Adrenal gland (tissue), 5 donors: ENCODE measurements around the gene PLA2G4B.

Experiments used
- POLR2A ChIP-seq, 2 donors: fragments of 450-650 bp; IDR thresholded peaks; one replicate each; pipeline ENCODE4 v1.6.1; 2017; ENCODE audit warnings: antibody characterized with exemption in 2 of 2, mild to moderate bottlenecking in 2 of 2, moderate library complexity in 1 of 2
- TF ChIP-seq, protein P1 (sequence below), 6 experiments: fragments of 450-650 bp in 4 of 6; fragments of 200-600 bp in 2 of 6; sonication (generic) in 1 of 6; IDR thresholded peaks; 1 replicate in 5 of 6; 2 replicates in 1 of 6; pipeline versions ENCODE4 v1.5.1 to v1.8.0; 2016 to 2021; ENCODE audit warnings: antibody characterized with exemption in 6 of 6, mild to moderate bottlenecking in 2 of 6, moderate library complexity in 1 of 6
- donor health status: DM: no; HTN: no; CAD: no.

DNA sequence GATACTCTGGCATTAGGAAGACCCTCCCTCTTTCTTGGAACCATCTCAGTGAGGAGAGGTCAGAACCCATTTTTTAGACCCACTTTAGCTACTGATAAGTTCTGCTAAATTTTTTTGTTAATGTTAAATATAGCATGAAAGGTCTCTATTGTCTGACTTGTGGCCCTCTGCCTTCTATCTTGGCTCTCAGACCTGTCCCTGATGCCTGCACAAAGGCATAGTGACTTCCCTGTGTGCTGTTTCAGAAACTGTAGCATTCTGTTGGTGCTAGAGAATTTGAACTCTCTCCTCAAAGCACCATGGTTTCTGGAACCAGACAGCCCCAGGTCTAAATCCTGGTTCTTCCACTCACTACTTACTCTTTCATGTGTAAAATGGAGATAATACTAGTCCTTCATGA is 49.0 kb upstream of the PLA2G4B start:
- TF ChIP-seq, protein P1, sequence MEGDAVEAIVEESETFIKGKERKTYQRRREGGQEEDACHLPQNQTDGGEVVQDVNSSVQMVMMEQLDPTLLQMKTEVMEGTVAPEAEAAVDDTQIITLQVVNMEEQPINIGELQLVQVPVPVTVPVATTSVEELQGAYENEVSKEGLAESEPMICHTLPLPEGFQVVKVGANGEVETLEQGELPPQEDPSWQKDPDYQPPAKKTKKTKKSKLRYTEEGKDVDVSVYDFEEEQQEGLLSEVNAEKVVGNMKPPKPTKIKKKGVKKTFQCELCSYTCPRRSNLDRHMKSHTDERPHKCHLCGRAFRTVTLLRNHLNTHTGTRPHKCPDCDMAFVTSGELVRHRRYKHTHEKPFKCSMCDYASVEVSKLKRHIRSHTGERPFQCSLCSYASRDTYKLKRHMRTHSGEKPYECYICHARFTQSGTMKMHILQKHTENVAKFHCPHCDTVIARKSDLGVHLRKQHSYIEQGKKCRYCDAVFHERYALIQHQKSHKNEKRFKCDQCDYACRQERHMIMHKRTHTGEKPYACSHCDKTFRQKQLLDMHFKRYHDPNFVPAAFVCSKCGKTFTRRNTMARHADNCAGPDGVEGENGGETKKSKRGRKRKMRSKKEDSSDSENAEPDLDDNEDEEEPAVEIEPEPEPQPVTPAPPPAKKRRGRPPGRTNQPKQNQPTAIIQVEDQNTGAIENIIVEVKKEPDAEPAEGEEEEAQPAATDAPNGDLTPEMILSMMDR (IDR thresholded peaks at IDR 0.05) = no peak
- TF ChIP-seq POLR2A (IDR thresholded peaks at IDR 0.05) = no peak
